AG10803 (cell line): ENCODE measurements around the gene TPMT.
A peak's percentile ranks its signal among the peaks of the same experiment; 100 is the strongest.
"Not testable (repeated sequence)": the region's sequence is repeated elsewhere in the genome, so short reads cannot be mapped to it uniquely, and the experiment has no call there.

ENCODE experiments used
- DNase-seq: peaks from one replicate; pipeline ENCODE4 v3.0.0; 2010; ENCODE audit warnings: low read depth
- H3K4me3 ChIP-seq: 2 replicates; pipeline ENCODE4 v1.5.1; 2011; ENCODE audit warnings: mild to moderate bottlenecking, low read length, control low read depth
- CTCF ChIP-seq: conservative IDR thresholded peaks from 2 replicates; pipeline ENCODE4 v1.5.1; 2011; ENCODE audit warnings: mild to moderate bottlenecking, low read length, control low read depth, inconsistent platforms

Gene TPMT

GRCh38 chr6:18155864-18156421, 1.1 kb upstream of the TPMT start:
- peak; percentile 40 for TF ChIP-seq CTCF
- peak; percentile 18 for DNase-seq
- H3K4me3 ChIP-seq, result peak overlapping the region; percentile 91

- peak within 1 kb of the TSS; percentile 95 for H3K4me3 ChIP-seq
- DNase-seq, result peak; percentile 98
- no peak for TF ChIP-seq CTCF
Measured at GRCh38 chr6:18155150-18155863, 430 bp upstream of the TPMT start, which contains the start of gene KDM1B. TSS of gene KDM1B (plus strand) at chr6:18155422. CDS start at chr6:18159896, 4,474 bp downstream.

- TF ChIP-seq CTCF, result no peak
- H3K4me3 ChIP-seq, result no peak overlapping the region
- no peak for DNase-seq
Measured at GRCh38 chr6:18153311-18153703, 1.6 kb downstream of the TPMT start.

- no peak for TF ChIP-seq CTCF
- no peak for DNase-seq
- H3K4me3 ChIP-seq, result no peak overlapping the region
Measured at GRCh38 chr6:18151801-18152200, 3.1 kb downstream of the TPMT start.

- not testable (repeated sequence) for H3K4me3 ChIP-seq, DNase-seq
Measured at GRCh38 chr6:18151391-18151790, 3.5 kb downstream of the TPMT start.

GRCh38 chr6:18148304-18149025, 6.4 kb downstream of the TPMT start:
- DNase-seq, result peak; percentile 95
- TF ChIP-seq CTCF, result no peak
- no peak overlapping the region for H3K4me3 ChIP-seq

- H3K4me3 ChIP-seq, result no peak overlapping the region
- DNase-seq, result no peak
- no peak for TF ChIP-seq CTCF
Measured at GRCh38 chr6:18147616-18148015, 7.3 kb downstream of the TPMT start.
